ENCODE data around the gene DCLK2. TPM values are rescaled to one million over a fixed set of nuclear protein-coding genes. Genes with fewer than 3 reads are reported as not detected.
A peak's percentile ranks its signal among the peaks of the same experiment; 100 is the strongest.

Gene DCLK2
- total RNA-seq, 1 donor from 2014 or later: 34.2 TPM

DNA sequence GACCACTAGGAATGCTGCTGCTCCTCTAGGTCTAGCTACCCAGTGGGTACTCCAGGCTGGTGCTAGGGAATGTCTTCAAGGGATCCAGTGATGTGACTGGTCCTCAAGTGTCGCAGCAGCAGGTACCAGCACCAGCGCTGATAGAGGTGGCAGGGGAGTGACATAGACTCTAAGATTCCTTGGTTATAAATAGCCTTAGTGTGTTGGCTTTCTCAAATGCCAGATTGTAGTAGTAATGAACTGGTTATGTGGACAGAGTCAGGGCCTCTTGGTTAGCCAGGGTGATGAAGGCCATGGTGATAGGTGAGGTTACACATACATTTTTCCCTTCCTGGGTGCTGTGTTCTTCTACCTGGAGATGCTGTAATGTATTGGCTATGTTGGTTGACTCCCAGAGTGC is 38.3 kb downstream of the DCLK2 start:
- Histone ChIP-seq H3K9me3 (peaks cover 0 to 14% of the 10 kb centered on the region in 2 donors), H3K4me3 (no peak overlapping the region), H3K4me1 (peaks cover 0 to 32% of the 10 kb centered on the region in 2 donors), H3K27ac (peak overlapping the region; percentile 64 to 67), H3K27me3 (no peaks in the 10 kb centered on the region), H3K36me3 (no peaks in the 10 kb centered on the region)
- intact Hi-C loops (cut with DNase I): no loop called here
- DNase-seq (ENCODE audit: low spot score in 2 of 2): no peak
- TF ChIP-seq, protein P1, sequence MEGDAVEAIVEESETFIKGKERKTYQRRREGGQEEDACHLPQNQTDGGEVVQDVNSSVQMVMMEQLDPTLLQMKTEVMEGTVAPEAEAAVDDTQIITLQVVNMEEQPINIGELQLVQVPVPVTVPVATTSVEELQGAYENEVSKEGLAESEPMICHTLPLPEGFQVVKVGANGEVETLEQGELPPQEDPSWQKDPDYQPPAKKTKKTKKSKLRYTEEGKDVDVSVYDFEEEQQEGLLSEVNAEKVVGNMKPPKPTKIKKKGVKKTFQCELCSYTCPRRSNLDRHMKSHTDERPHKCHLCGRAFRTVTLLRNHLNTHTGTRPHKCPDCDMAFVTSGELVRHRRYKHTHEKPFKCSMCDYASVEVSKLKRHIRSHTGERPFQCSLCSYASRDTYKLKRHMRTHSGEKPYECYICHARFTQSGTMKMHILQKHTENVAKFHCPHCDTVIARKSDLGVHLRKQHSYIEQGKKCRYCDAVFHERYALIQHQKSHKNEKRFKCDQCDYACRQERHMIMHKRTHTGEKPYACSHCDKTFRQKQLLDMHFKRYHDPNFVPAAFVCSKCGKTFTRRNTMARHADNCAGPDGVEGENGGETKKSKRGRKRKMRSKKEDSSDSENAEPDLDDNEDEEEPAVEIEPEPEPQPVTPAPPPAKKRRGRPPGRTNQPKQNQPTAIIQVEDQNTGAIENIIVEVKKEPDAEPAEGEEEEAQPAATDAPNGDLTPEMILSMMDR (IDR thresholded peaks at IDR 0.05): no peak

DNA sequence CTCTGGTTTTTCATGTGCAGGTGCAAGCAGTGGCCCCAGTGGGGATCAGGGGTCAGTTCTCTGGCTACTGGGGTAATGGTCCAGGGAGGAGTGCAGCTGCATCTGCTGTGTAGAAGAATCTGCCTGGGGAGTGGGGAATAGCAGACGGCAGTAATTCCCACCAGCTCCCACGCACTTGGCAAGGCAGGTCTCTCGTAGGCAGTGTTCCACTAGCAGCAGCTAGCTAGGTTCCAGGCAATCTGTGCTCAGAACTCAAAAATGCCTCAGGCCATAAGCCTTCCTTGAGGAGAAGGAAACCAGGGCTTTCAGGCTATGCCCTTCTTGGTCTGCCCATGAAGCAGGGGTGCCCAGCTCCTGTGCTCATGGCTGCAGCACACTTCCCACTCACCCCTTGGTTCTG is 38.8 kb downstream of the DCLK2 start:
- TF ChIP-seq, protein P1 (IDR thresholded peaks at IDR 0.05): no peak
- Histone ChIP-seq H3K27ac (peak overlapping the region; percentile 64 to 67), H3K9me3 (peaks cover 3 to 14% of the 10 kb centered on the region in 2 donors), H3K36me3 (no peaks in the 10 kb centered on the region), H3K27me3 (no peaks in the 10 kb centered on the region), H3K4me3 (no peak overlapping the region), H3K4me1 (peaks cover 0 to 32% of the 10 kb centered on the region in 2 donors)
- intact Hi-C loops (cut with DNase I): no loop called here
- no peak for DNase-seq (ENCODE audit: low spot score in 2 of 2)

DNA sequence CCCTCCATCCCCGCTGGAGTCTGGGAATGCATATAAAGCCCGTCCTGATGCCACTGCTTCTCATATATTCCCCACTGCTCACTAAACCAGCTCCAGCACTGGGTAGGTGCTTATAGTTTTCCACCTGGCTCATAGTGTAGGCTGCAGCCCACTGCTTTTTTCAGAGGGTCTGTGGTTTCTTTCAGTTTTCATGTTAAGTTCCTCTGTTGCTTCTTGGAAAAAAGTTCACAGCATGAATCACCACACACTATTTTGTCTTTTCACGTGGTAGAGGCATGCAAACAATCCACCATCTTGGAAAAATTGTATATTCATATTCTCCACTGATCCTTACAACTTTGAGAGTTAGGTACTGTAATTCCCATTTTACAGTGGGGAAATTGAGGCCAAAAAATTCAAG is 39.4 kb downstream of the DCLK2 start:
- Histone ChIP-seq H3K27me3 (no peaks in the 10 kb centered on the region), H3K27ac (peak overlapping the region; percentile 64 to 67), H3K4me1 (peaks cover 0 to 32% of the 10 kb centered on the region in 2 donors), H3K36me3 (no peaks in the 10 kb centered on the region), H3K4me3 (no peak overlapping the region), H3K9me3 (peaks cover 3 to 14% of the 10 kb centered on the region in 2 donors)
- DNase-seq (ENCODE audit: low spot score in 2 of 2): no peak
- TF ChIP-seq, protein P1 (IDR thresholded peaks at IDR 0.05): no peak
- intact Hi-C loops (cut with DNase I): no loop called here

DNA sequence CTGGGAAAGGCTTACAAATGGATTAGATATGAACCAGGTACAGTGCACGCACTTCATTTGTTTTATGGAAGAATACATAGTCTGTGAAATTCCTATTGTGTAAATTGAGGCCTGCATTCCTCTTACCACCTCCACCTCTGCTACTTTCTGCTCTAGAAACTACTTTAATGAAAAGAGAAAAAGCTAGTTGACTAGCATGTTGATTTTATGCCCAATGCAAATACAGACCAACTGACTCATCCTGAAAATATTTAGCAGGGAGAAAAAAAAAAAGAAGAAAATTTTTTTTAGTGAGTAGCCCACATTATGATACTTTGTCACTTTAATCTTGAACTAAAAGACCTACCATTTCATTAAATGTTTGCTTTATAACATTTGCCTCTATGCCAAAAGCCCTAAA is 41.2 kb downstream of the DCLK2 start:
- intact Hi-C loops (cut with DNase I): loop anchor here (1.0 kb wide), 1 partner anchor 41 kb away; the partner anchor contains the start of gene DCLK2
- TF ChIP-seq, protein P1 (IDR thresholded peaks at IDR 0.05): no peak
- peaks cover 3 to 6% of the 10 kb centered on the region in 2 donors for H3K9me3 ChIP-seq
- peaks cover 0 to 32% of the 10 kb centered on the region in 2 donors for H3K4me1 ChIP-seq
- H3K4me3 ChIP-seq: no peak overlapping the region
- H3K27me3 ChIP-seq: no peaks in the 10 kb centered on the region
- no peak for DNase-seq (ENCODE audit: low spot score in 2 of 2)
- no peaks in the 10 kb centered on the region for H3K36me3 ChIP-seq
- peak overlapping the region; percentile 28 to 52 for H3K27ac ChIP-seq

DNA sequence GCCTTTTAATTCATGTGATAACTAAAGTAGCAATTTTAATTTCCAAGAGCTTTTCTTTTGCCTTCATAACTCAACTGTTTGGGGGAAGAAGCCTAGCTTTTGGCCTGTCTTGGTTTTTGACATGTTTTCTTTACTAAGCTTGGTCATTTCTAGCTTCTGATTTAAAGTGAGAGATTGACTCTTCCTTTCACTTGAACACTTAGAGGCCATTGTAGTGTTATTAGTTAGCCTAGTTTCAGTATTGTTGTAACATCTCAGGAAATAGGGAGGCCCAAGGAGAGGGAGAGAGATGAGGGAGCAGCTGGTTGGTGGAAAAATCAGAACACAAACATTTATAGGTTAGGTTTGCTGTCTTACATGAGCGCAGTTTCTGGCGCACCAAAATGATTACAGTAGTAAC is 44.8 kb downstream of the DCLK2 start:
- Histone ChIP-seq H3K4me1 (peaks cover 5 to 29% of the 10 kb centered on the region in 2 donors), H3K27me3 (no peaks in the 10 kb centered on the region), H3K4me3 (no peak overlapping the region), H3K36me3 (no peaks in the 10 kb centered on the region), H3K9me3 (peaks cover 0 to 3% of the 10 kb centered on the region in 2 donors), H3K27ac (no peak overlapping the region)
- intact Hi-C loops (cut with DNase I): no loop called here
- TF ChIP-seq, protein P1 (IDR thresholded peaks at IDR 0.05): no peak
- no peak for DNase-seq (ENCODE audit: low spot score in 2 of 2)
